ENCODE data around the gene UNC13C.

Gene UNC13C

DNA sequence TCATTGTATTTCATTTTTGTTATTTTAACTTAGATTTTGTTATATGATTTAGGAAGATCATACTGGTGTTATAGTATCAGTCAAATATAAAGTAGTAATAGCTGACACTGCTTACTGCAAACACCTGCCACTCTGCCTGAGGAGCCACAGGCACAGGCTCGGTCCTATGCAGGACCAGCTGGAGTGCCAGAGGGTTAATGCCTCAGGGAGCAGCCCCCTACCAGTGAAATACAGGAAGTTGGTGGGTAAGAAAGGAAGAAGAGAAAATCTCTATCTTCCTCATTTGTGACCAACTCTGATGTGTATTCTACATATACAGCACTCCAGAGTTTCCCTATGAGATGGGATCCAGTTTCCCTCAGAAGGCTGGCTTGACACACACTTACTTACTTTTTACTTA is 593.3 kb downstream of the UNC13C start:
- Histone ChIP-seq H3K27ac (ENCODE audit: insufficient read depth, low read depth, low read length, poor library complexity, severe bottlenecking) (no peak overlapping the region), H3K9me3 (ENCODE audit: control insufficient read depth, low read length) (no peaks in the 10 kb centered on the region), H3K4me1 (ENCODE audit: control insufficient read depth, insufficient read depth, low read length) (no peaks in the 10 kb centered on the region), H3K4me3 (ENCODE audit: insufficient read depth, low read depth, low read length) (no peak overlapping the region), H3K36me3 (ENCODE audit: control insufficient read depth, insufficient read depth, low read length) (no peaks in the 10 kb centered on the region), H3K27me3 (ENCODE audit: control insufficient read depth, insufficient read depth, low read length, poor library complexity, severe bottlenecking) (no peaks in the 10 kb centered on the region)
- WGBS, 2 experiments: 88 to 100% methylated on average over 1 of the region's 1 CpG

DNA sequence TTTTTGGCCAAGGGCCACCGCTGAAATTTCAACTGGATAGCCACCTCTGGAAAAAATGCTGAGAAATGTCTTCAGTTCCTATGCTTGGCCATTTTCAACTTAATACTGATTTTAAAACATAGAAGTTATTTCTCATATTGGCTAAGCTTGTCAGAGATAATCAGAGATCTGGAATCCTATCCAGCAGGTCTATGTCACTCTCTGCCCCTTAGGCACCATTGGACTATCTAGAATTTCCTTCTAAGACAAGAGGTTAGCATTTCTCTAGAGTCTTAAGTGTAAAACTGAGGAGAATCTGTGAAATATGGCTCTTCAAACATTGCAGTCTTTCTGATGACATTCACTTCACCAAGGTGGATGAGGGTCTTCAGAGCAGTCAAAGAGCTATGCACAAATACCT is 597.3 kb downstream of the UNC13C start:
- Histone ChIP-seq H3K4me3 (ENCODE audit: insufficient read depth, low read depth, low read length) (no peak overlapping the region), H3K27ac (ENCODE audit: insufficient read depth, low read depth, low read length, poor library complexity, severe bottlenecking) (no peak overlapping the region), H3K4me1 (ENCODE audit: control insufficient read depth, insufficient read depth, low read length) (no peaks in the 10 kb centered on the region), H3K9me3 (ENCODE audit: control insufficient read depth, low read length) (no peaks in the 10 kb centered on the region), H3K27me3 (ENCODE audit: control insufficient read depth, insufficient read depth, low read length, poor library complexity, severe bottlenecking) (no peaks in the 10 kb centered on the region), H3K36me3 (ENCODE audit: control insufficient read depth, insufficient read depth, low read length) (no peaks in the 10 kb centered on the region)
- WGBS, 2 experiments: 92 to 100% methylated on average over 1 of the region's 1 CpG

DNA sequence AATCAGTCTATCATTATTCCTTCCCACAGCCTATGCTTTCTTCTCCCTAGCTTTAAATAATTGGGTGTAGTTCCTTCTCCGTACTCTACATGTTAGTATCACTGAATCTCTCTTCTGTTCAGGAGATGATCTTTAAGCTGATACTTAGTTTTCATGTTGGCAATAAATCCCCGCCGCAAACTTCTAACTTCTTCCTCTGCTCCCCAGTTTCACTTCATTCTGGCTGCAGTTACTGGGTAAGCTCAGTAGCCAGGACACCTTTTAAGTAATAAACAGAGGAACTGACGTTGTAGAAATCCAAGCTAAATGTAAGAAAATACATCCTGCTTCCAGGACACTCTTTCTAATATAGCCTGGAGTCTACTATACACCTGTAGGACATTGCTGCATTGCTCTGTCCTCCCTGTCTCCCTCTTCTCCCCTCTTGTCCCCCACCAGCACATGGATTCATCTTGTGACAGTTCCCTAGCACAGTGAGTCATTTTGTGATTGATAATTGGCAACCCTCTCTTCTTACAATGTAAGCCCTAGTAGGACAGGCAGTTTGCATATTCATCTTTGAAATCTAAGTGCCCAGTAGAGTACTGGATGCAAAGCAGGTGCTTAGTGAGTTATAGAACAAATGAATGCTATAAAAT is 598.2 kb downstream of the UNC13C start:
- Histone ChIP-seq H3K4me1 (ENCODE audit: control insufficient read depth, insufficient read depth, low read length) (no peaks in the 10 kb centered on the region), H3K27me3 (ENCODE audit: control insufficient read depth, insufficient read depth, low read length, poor library complexity, severe bottlenecking) (no peaks in the 10 kb centered on the region), H3K36me3 (ENCODE audit: control insufficient read depth, insufficient read depth, low read length) (no peaks in the 10 kb centered on the region), H3K4me3 (ENCODE audit: insufficient read depth, low read depth, low read length) (no peak overlapping the region), H3K9me3 (ENCODE audit: control insufficient read depth, low read length) (no peaks in the 10 kb centered on the region), H3K27ac (ENCODE audit: insufficient read depth, low read depth, low read length, poor library complexity, severe bottlenecking) (no peak overlapping the region)
- WGBS, 2 experiments: 95 to 97% methylated on average over 3 of the region's 4 CpGs

DNA sequence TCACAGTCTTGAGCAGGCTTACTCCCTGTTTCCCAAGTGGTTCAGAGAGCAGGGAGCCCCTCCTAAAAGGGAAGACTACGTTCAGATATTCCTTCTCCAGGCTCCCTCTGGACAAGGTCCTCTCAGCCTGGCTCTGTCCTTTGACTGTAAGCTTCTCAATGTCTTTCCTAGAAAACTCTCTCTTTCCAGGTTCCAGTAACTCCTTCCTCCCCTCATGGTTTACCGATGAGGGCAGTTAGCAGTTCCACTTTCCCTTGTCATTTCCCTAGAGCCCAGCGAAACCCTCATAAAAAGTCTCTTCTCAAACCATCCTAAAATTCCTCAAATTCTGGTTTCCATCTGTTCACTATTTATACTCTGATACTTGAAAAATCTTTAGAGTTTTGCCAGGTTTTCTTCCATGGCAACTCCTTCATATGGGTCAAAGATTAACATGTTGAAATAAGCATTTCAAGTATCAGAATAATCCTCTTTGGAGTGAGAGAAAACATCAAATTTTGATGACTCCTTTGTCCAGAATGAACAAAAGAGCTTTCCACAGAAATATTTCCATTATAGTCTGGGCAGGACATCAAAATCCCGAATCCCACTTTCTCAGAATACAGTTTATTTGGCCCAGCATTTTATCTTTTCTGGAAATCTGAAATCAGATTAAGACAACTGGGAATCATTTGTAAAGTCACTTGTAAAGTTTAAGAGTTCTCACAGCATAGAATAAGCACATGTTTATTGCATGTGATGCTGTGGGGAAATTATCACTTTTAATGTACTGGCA is 599.4 kb downstream of the UNC13C start:
- no peaks in the 10 kb centered on the region for H3K27me3 ChIP-seq (ENCODE audit: control insufficient read depth, insufficient read depth, low read length, poor library complexity, severe bottlenecking)
- H3K9me3 ChIP-seq (ENCODE audit: control insufficient read depth, low read length): no peaks in the 10 kb centered on the region
- no peaks in the 10 kb centered on the region for H3K36me3 ChIP-seq (ENCODE audit: control insufficient read depth, insufficient read depth, low read length)
- no peak overlapping the region for H3K27ac ChIP-seq (ENCODE audit: insufficient read depth, low read depth, low read length, poor library complexity, severe bottlenecking)
- 78 to 82% methylated on average over 4 of the region's 4 CpGs for WGBS, 2 experiments
- no peak overlapping the region for H3K4me3 ChIP-seq (ENCODE audit: insufficient read depth, low read depth, low read length)
- H3K4me1 ChIP-seq (ENCODE audit: control insufficient read depth, insufficient read depth, low read length): no peaks in the 10 kb centered on the region

DNA sequence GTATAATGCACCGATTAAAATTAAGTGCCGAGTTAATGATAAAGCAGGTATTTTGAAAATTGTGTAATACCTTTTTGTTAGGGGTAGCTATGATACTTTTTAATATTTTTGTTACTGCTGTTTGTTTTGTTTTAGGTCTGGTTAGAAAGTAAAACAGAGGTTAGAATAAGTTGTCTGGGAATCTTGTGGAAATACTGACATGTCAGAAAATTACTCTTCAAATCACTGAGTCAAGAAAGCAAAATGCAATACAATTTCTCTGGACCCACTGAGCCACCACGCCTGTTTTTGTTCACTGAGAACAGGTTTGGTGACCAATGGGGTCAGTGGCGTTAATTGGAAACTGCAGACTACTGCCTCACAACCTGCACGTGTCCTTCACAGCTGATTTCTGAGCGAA is 601.6 kb downstream of the UNC13C start:
- Histone ChIP-seq H3K27ac (ENCODE audit: insufficient read depth, low read depth, low read length, poor library complexity, severe bottlenecking) (no peak overlapping the region), H3K4me3 (ENCODE audit: insufficient read depth, low read depth, low read length) (no peak overlapping the region), H3K4me1 (ENCODE audit: control insufficient read depth, insufficient read depth, low read length) (no peaks in the 10 kb centered on the region), H3K36me3 (ENCODE audit: control insufficient read depth, insufficient read depth, low read length) (no peaks in the 10 kb centered on the region), H3K9me3 (ENCODE audit: control insufficient read depth, low read length) (no peaks in the 10 kb centered on the region), H3K27me3 (ENCODE audit: control insufficient read depth, insufficient read depth, low read length, poor library complexity, severe bottlenecking) (no peaks in the 10 kb centered on the region)
- 94 to 95% methylated on average over 6 of the region's 6 CpGs for WGBS, 2 experiments

DNA sequence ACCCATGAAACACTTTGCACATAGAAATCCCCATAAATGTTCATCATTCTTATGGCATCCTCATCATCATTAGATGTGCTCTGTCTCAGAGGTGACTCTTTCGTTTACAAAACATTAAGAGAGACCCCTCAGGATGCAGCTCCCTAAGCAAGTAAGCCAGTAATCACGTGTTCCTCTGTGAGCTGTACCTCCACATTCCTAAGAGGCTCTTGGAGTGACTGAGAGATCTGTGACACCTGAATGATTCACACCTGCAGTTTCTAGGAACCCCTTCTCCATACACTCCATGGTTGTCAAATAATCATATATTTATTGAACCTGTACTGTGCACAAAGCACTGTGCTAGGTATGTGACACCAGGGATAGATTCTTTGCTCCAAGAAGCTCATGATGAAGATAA is 602.4 kb downstream of the UNC13C start:
- H3K27me3 ChIP-seq (ENCODE audit: control insufficient read depth, insufficient read depth, low read length, poor library complexity, severe bottlenecking): no peaks in the 10 kb centered on the region
- H3K9me3 ChIP-seq (ENCODE audit: control insufficient read depth, low read length): no peaks in the 10 kb centered on the region
- H3K4me1 ChIP-seq (ENCODE audit: control insufficient read depth, insufficient read depth, low read length): no peaks in the 10 kb centered on the region
- WGBS, 2 experiments: 86% methylated on average over 2 of the region's 2 CpGs
- no peak overlapping the region for H3K27ac ChIP-seq (ENCODE audit: insufficient read depth, low read depth, low read length, poor library complexity, severe bottlenecking)
- H3K36me3 ChIP-seq (ENCODE audit: control insufficient read depth, insufficient read depth, low read length): no peaks in the 10 kb centered on the region
- H3K4me3 ChIP-seq (ENCODE audit: insufficient read depth, low read depth, low read length): no peak overlapping the region

DNA sequence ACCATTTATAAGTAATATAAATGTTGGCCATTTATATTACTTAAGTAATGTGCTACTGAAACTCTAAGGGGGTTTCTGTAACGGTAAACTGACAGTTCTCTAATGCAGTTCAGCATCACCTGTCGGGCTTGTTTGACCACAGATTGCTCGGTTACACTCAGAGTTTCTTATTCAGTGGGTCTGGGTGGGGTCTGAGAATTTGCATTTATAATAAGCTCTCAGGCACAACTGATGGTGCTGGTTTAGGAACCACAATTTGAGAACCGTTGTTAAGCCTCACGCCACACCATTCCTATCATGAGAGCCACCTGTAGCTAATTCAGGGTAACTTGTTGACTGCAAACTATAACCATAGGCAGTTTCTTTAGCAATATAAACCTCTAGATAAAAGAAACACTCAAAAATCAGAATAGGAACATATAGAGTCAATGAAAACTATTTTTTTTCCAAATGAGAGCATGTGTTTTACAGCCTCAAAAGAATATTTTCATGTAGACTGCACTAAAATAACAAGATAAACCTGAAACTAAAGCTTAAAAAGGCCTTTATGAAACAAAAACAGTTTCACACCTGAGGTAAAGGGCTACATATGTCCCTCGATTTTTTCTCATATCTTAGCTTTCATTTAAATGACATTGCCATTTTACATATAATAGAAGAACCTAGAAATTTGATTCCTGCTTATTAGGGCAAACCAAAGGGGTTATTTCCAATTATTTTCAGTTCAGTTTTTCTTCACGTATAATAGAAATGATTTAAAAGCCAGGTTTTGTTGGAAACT is 604.8 kb downstream of the UNC13C start:
- no peak overlapping the region for H3K4me3 ChIP-seq (ENCODE audit: insufficient read depth, low read depth, low read length)
- no peaks in the 10 kb centered on the region for H3K36me3 ChIP-seq (ENCODE audit: control insufficient read depth, insufficient read depth, low read length)
- WGBS, 2 experiments: 93 to 94% methylated on average over 7 of the region's 7 CpGs
- no peaks in the 10 kb centered on the region for H3K9me3 ChIP-seq (ENCODE audit: control insufficient read depth, low read length)
- no peak overlapping the region for H3K27ac ChIP-seq (ENCODE audit: insufficient read depth, low read depth, low read length, poor library complexity, severe bottlenecking)
- no peaks in the 10 kb centered on the region for H3K4me1 ChIP-seq (ENCODE audit: control insufficient read depth, insufficient read depth, low read length)
- no peaks in the 10 kb centered on the region for H3K27me3 ChIP-seq (ENCODE audit: control insufficient read depth, insufficient read depth, low read length, poor library complexity, severe bottlenecking)

DNA sequence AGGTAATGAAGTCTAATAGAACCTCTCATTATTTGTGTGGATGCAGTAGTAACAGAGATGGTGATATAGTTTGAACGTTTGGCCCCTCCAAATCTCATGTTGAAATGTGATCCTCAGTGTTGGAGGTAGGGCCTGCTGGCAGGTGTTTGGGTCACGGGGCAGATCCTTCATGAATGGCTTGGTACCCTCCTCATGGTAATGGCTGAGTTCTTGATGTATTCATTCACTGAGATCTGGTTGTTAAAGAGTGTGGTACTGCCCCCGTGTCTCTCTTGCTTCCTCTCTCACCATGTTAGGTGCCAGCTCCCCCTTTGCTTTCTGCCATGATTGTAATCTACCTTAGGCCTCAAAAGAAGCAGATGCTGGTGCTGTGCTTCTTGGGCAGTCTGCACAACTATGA is 606.8 kb downstream of the UNC13C start:
- H3K4me1 ChIP-seq (ENCODE audit: control insufficient read depth, insufficient read depth, low read length): no peaks in the 10 kb centered on the region
- no peaks in the 10 kb centered on the region for H3K9me3 ChIP-seq (ENCODE audit: control insufficient read depth, low read length)
- no peak overlapping the region for H3K4me3 ChIP-seq (ENCODE audit: insufficient read depth, low read depth, low read length)
- H3K27ac ChIP-seq (ENCODE audit: insufficient read depth, low read depth, low read length, poor library complexity, severe bottlenecking): no peak overlapping the region
- H3K36me3 ChIP-seq (ENCODE audit: control insufficient read depth, insufficient read depth, low read length): no peaks in the 10 kb centered on the region
- no peaks in the 10 kb centered on the region for H3K27me3 ChIP-seq (ENCODE audit: control insufficient read depth, insufficient read depth, low read length, poor library complexity, severe bottlenecking)
- 81 to 86% methylated on average over 3 of the region's 3 CpGs for WGBS, 2 experiments

DNA sequence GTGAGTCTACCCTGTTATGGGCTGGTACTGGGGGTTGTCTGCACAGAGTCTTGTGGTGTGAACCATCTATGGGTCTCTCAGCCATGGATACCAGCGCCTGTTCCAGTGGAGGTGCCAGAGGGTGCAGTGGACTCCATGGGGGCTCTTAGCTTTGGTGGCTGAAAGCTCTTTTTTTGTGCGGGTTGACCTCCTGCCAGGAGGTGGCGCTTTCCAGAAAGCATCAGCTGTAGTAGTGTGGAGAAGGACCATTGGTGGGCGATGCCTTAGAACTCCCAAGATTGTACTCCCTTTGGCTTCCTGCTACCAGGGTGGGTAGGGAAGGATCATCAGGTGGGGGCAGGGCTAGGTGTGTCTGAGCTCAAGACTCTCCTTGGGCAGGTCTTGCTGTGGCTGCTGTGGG is 615.9 kb downstream of the UNC13C start:
- Histone ChIP-seq H3K9me3 (ENCODE audit: control insufficient read depth, low read length) (no peaks in the 10 kb centered on the region), H3K4me1 (ENCODE audit: control insufficient read depth, insufficient read depth, low read length) (no peaks in the 10 kb centered on the region), H3K36me3 (ENCODE audit: control insufficient read depth, insufficient read depth, low read length) (no peaks in the 10 kb centered on the region), H3K27me3 (ENCODE audit: control insufficient read depth, insufficient read depth, low read length, poor library complexity, severe bottlenecking) (no peaks in the 10 kb centered on the region), H3K4me3 (ENCODE audit: insufficient read depth, low read depth, low read length) (no peak overlapping the region), H3K27ac (ENCODE audit: insufficient read depth, low read depth, low read length, poor library complexity, severe bottlenecking) (no peak overlapping the region)
- WGBS, 2 experiments: 92 to 96% methylated on average over 4 of the region's 4 CpGs

DNA sequence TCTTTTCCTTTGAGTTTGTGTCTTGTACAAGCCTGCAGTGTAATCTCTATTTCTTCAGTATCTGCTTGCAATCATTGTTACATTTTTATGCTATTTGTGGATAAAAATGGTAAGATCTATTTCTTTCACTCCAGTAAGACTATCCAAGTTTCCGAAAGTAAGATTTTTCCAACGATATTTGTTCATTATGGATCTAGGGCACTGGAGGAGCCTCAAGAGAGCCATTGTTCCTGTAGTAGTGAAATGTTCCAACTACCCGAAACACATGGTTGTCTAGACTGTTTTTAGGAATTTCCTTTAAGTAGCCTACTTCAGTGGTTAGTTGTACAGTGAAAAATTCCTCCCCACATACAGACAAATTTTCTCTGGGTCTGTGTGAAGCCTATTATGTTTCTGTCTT is 621.1 kb downstream of the UNC13C start:
- 96 to 99% methylated on average over 3 of the region's 3 CpGs for WGBS, 2 experiments
- Histone ChIP-seq H3K27me3 (ENCODE audit: control insufficient read depth, insufficient read depth, low read length, poor library complexity, severe bottlenecking) (no peaks in the 10 kb centered on the region), H3K4me3 (ENCODE audit: insufficient read depth, low read depth, low read length) (no peak overlapping the region), H3K36me3 (ENCODE audit: control insufficient read depth, insufficient read depth, low read length) (no peaks in the 10 kb centered on the region), H3K4me1 (ENCODE audit: control insufficient read depth, insufficient read depth, low read length) (peaks cover 7% of the 10 kb centered on the region), H3K9me3 (ENCODE audit: control insufficient read depth, low read length) (no peaks in the 10 kb centered on the region), H3K27ac (ENCODE audit: insufficient read depth, low read depth, low read length, poor library complexity, severe bottlenecking) (no peak overlapping the region)
